Osteocyte (in vitro differentiated cells): Measurements from ENCODE around the gene SNRPA. TPM values are rescaled to one million over a fixed set of nuclear protein-coding genes. Genes with fewer than 3 reads are reported as not detected.

ENCODE experiments used
- DNase-seq: peaks from one replicate; pipeline ENCODE4 v3.0.0; 2021; ENCODE audit warnings: mixed read lengths; ENCODE audit not compliant: unreplicated experiment; ENCODE audit errors: extremely low spot score
- H3K27ac Mint-ChIP-seq: one replicate; pipeline ENCODE4 v1.8.0; 2021; ENCODE audit warnings: mild to moderate bottlenecking, mixed read lengths; ENCODE audit not compliant: unreplicated experiment
- H3K27me3 Mint-ChIP-seq: one replicate; pipeline ENCODE4 v1.8.0; 2021; ENCODE audit warnings: mixed read lengths; ENCODE audit not compliant: unreplicated experiment
- H3K36me3 Mint-ChIP-seq: one replicate; pipeline ENCODE4 v1.8.0; 2021; ENCODE audit warnings: mixed read lengths; ENCODE audit not compliant: unreplicated experiment
- H3K4me1 Mint-ChIP-seq: one replicate; pipeline ENCODE4 v1.8.0; 2021; ENCODE audit warnings: mixed read lengths; ENCODE audit not compliant: unreplicated experiment
- H3K4me3 Mint-ChIP-seq: one replicate; pipeline ENCODE4 v1.8.0; 2021; ENCODE audit warnings: mild to moderate bottlenecking, moderate library complexity, mixed read lengths; ENCODE audit not compliant: unreplicated experiment
- H3K9me3 Mint-ChIP-seq: one replicate; pipeline ENCODE4 v1.8.0; 2021; ENCODE audit warnings: mixed read lengths; ENCODE audit not compliant: unreplicated experiment
- CTCF ChIP-seq: fragments of 200-600 bp; sonication (generic); IDR thresholded peaks from 2 replicates; pipeline ENCODE4 v1.5.0; 2021; ENCODE audit warnings: antibody characterized with exemption, mild to moderate bottlenecking, moderate library complexity
- long read RNA-seq: library from polyadenylated mRNA; unstranded; transcript quantifications from one replicate; pipeline ENCODE4 v2.0.0, GENCODE V29; 2021
- total RNA-seq: library from RNA; stranded (reverse); gene quantifications from 2 replicates; pipeline ENCODE4 v1.2.1, GENCODE V29; 2021

SNRPA gene
- 48.0 and 53.2 TPM in 2 replicates for total RNA-seq
- long read RNA-seq, partial matches to known transcripts = 0 of 2 reads
- long read RNA-seq, other reads (novel, unspliced or antisense) = 2 of 2 reads

GRCh38 chr19:40750874-40751537, at the start of gene SNRPA:
TSS of gene SNRPA (plus strand) at chr19:40751203. CDS start at chr19:40751409, 206 bp downstream.
- Mint-ChIP-seq H3K27me3 (no peaks in the 10 kb centered on the region), H3K27ac (peak within 1 kb of the TSS; percentile 94), H3K36me3 (peaks cover 13% of the 10 kb centered on the region), H3K4me3 (peak within 1 kb of the TSS; percentile 92), H3K9me3 (no peaks in the 10 kb centered on the region), H3K4me1 (peaks cover 40% of the 10 kb centered on the region)
- no peak for TF ChIP-seq CTCF
- peak; percentile 99 for DNase-seq

DNA sequence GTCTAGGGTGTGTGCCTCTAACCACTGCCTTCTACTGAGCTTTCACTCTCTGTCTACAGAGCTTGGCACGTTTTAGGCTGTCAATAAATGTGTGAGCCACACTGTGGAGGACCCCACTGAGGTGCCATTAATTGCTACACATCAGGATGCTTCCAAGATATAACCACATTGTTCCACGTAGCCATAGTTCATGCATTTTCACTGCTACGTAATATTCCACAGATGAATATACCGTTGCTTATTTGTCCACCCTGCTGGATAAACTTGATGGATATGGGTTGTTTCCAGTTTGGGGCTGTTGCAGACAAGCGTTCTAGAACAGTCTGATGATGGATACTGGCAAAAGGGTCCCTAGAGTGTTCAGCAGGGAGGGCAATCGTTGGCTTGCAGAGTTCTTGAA, 49.2 kb upstream of the SNRPA start:
- H3K9me3 Mint-ChIP-seq = no peaks in the 10 kb centered on the region
- no peak overlapping the region for H3K27ac Mint-ChIP-seq
- no peak overlapping the region for H3K4me3 Mint-ChIP-seq
- H3K36me3 Mint-ChIP-seq = peaks cover 27% of the 10 kb centered on the region
- DNase-seq = no peak
- H3K4me1 Mint-ChIP-seq = no peaks in the 10 kb centered on the region
- no peak for TF ChIP-seq CTCF
- H3K27me3 Mint-ChIP-seq = no peaks in the 10 kb centered on the region

- DNase-seq = no peak
- Mint-ChIP-seq H3K36me3 (peaks cover 27% of the 10 kb centered on the region), H3K4me3 (no peak overlapping the region), H3K4me1 (no peaks in the 10 kb centered on the region), H3K9me3 (no peaks in the 10 kb centered on the region), H3K27ac (no peak overlapping the region), H3K27me3 (no peaks in the 10 kb centered on the region)
- peak; percentile 35 for TF ChIP-seq CTCF
Observed at GRCh38 chr19:40702337-40703012, 48.5 kb upstream of the SNRPA start.

- H3K4me3 Mint-ChIP-seq = no peak overlapping the region
- no peaks in the 10 kb centered on the region for H3K9me3 Mint-ChIP-seq
- no peak for DNase-seq
- H3K4me1 Mint-ChIP-seq = no peaks in the 10 kb centered on the region
- no peaks in the 10 kb centered on the region for H3K27me3 Mint-ChIP-seq
- peaks cover 26% of the 10 kb centered on the region for H3K36me3 Mint-ChIP-seq
- no peak for TF ChIP-seq CTCF
- H3K27ac Mint-ChIP-seq = no peak overlapping the region
Observed at GRCh38 chr19:40703029-40703755, 47.8 kb upstream of the SNRPA start.
